Sigmoid colon (tissue), 4 donors: ENCODE data around the gene HNRNPK.

Source experiments
- EP300 ChIP-seq, 4 donors: sonication (generic); formaldehyde crosslinking; IDR thresholded peaks; one replicate each; pipeline ENCODE4 v1.6.1; 2017; ENCODE audit warnings: antibody characterized with exemption in 4 of 4
- POLR2A ChIP-seq, 2 donors: fragments of 450-650 bp; IDR thresholded peaks; one replicate each; pipeline ENCODE4 v1.6.1; 2016; ENCODE audit warnings: antibody characterized with exemption in 2 of 2, mild to moderate bottlenecking in 2 of 2, moderate library complexity in 2 of 2
- TF ChIP-seq, protein P1 (sequence below), 4 experiments: fragments of 450-650 bp in 3 of 4; fragments of 200-600 bp in 1 of 4; IDR thresholded peaks; one replicate each; pipeline ENCODE4 v1.5.1; 2016 to 2019; ENCODE audit warnings: antibody characterized with exemption in 4 of 4, mild to moderate bottlenecking in 3 of 4, moderate library complexity in 2 of 4

DNA sequence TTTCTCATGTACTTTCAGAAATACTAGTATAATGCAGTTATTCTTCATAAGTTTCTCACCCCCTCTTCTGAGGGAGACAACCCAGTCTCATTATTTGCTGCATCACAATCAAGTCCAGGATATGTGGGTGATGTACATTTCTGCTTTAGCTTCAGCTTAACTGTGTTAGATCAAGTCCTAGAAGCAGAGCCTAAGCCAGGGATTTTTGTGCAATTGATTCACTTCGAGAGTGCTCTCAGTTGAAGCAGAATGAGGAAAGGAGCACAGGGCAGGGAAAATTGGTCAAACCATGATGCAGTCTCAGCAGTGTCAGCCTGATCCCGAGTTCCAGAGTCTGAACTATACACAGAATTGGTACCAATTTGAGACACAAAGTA is 15.1 kb downstream of the HNRNPK start:
- TF ChIP-seq, protein P1, sequence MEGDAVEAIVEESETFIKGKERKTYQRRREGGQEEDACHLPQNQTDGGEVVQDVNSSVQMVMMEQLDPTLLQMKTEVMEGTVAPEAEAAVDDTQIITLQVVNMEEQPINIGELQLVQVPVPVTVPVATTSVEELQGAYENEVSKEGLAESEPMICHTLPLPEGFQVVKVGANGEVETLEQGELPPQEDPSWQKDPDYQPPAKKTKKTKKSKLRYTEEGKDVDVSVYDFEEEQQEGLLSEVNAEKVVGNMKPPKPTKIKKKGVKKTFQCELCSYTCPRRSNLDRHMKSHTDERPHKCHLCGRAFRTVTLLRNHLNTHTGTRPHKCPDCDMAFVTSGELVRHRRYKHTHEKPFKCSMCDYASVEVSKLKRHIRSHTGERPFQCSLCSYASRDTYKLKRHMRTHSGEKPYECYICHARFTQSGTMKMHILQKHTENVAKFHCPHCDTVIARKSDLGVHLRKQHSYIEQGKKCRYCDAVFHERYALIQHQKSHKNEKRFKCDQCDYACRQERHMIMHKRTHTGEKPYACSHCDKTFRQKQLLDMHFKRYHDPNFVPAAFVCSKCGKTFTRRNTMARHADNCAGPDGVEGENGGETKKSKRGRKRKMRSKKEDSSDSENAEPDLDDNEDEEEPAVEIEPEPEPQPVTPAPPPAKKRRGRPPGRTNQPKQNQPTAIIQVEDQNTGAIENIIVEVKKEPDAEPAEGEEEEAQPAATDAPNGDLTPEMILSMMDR (IDR thresholded peaks at IDR 0.05): no peak
- TF ChIP-seq POLR2A (IDR thresholded peaks at IDR 0.05) (no peak), EP300 (IDR thresholded peaks at IDR 0.05) (no peak)
